ENCODE data around the gene HGD. TPM values are rescaled to one million over a fixed set of nuclear protein-coding genes. Genes with fewer than 3 reads are reported as not detected.

The HGD gene
- total and polyA plus RNA-seq, 4 donors: 1.8 to 2.6 (median 2.3) TPM

- no peak for DNase-seq
- no peak for TF ChIP-seq CTCF (IDR thresholded peaks at IDR 0.05; ENCODE audit: control extremely low read depth, extremely low read depth)
- Histone ChIP-seq H3K9ac (ENCODE audit: insufficient read depth in 1 of 2, low read length in 2 of 2) (no peak overlapping the region), H3K4me3 (no peak overlapping the region), H3K9me3 (ENCODE audit: control insufficient read depth in 4 of 4, insufficient read depth in 3 of 4, low read length in 3 of 4) (no peaks in the 10 kb centered on the region), H3K27ac (ENCODE audit: low read depth in 1 of 2, low read length in 1 of 2) (no peak overlapping the region), H3K36me3 (ENCODE audit: control insufficient read depth in 4 of 4, insufficient read depth in 4 of 4, low read length in 4 of 4) (peaks cover 12 to 17% (median 15%) of the 10 kb centered on the region in 4 donors), H3K4me1 (ENCODE audit: control insufficient read depth in 5 of 5, insufficient read depth in 5 of 5, low read length in 5 of 5) (peaks cover 0 to 25% (median 4%) of the 10 kb centered on the region in 5 donors), H3K27me3 (ENCODE audit: control insufficient read depth in 3 of 3, insufficient read depth in 3 of 3, low read length in 2 of 3) (no peaks in the 10 kb centered on the region)
- ATAC-seq (ENCODE audit: insufficient read depth, low FRiP score): no peak
- 95 to 96% methylated on average over 2 of the region's 2 CpGs for WGBS, 2 donors
Observed at GRCh38 chr3:120602682-120603081, 79.4 kb downstream of the HGD start.

DNA sequence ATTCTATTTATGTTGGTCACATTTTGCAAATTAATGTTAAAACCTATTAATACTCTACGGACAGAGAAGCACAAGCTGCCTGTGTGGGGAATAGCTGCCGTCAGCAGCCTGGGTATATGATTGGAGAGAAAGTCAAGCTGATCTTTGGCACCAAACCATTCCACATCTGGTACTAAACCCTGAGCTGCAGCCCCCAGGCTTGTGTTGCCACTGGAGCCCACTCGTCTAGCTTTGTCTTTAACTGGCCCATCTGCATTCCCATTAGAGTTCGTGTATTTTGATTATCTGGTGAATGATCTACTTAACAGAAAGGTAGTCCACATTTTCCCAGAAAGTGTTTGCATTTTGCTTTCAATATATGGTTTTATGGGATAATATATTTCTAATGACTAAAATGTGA lies 80.5 kb downstream of the HGD start:
- TF ChIP-seq CTCF (IDR thresholded peaks at IDR 0.05; ENCODE audit: control extremely low read depth, extremely low read depth): no peak
- no peak overlapping the region for H3K4me3 ChIP-seq
- no peaks in the 10 kb centered on the region for H3K9me3 ChIP-seq (ENCODE audit: control insufficient read depth in 4 of 4, insufficient read depth in 3 of 4, low read length in 3 of 4)
- H3K9ac ChIP-seq (ENCODE audit: insufficient read depth in 1 of 2, low read length in 2 of 2): no peak overlapping the region
- no peaks in the 10 kb centered on the region for H3K27me3 ChIP-seq (ENCODE audit: control insufficient read depth in 3 of 3, insufficient read depth in 3 of 3, low read length in 2 of 3)
- H3K27ac ChIP-seq (ENCODE audit: low read depth in 1 of 2, low read length in 1 of 2): no peak overlapping the region
- DNase-seq (no peak), ATAC-seq (ENCODE audit: insufficient read depth, low FRiP score) (no peak)
- 72 to 84% methylated on average over 4 of the region's 4 CpGs for WGBS, 2 donors
- H3K4me1 ChIP-seq (ENCODE audit: control insufficient read depth in 5 of 5, insufficient read depth in 5 of 5, low read length in 5 of 5): peaks cover 0 to 32% (median 12%) of the 10 kb centered on the region in 5 donors
- H3K36me3 ChIP-seq (ENCODE audit: control insufficient read depth in 4 of 4, insufficient read depth in 4 of 4, low read length in 4 of 4): peaks cover 12 to 17% (median 15%) of the 10 kb centered on the region in 4 donors

- ATAC-seq (ENCODE audit: insufficient read depth, low FRiP score) (no peak), DNase-seq (no peak)
- Histone ChIP-seq H3K36me3 (ENCODE audit: control insufficient read depth in 4 of 4, insufficient read depth in 4 of 4, low read length in 4 of 4) (peaks cover 12 to 17% (median 15%) of the 10 kb centered on the region in 4 donors), H3K4me1 (ENCODE audit: control insufficient read depth in 5 of 5, insufficient read depth in 5 of 5, low read length in 5 of 5) (peaks cover 0 to 29% (median 16%) of the 10 kb centered on the region in 5 donors), H3K27ac (ENCODE audit: low read depth in 1 of 2, low read length in 1 of 2) (peak overlapping the region in 1 of 2 donors; percentile 13), H3K27me3 (ENCODE audit: control insufficient read depth in 3 of 3, insufficient read depth in 3 of 3, low read length in 2 of 3) (no peaks in the 10 kb centered on the region), H3K9me3 (ENCODE audit: control insufficient read depth in 4 of 4, insufficient read depth in 3 of 4, low read length in 3 of 4) (no peaks in the 10 kb centered on the region), H3K4me3 (no peak overlapping the region), H3K9ac (ENCODE audit: insufficient read depth in 1 of 2, low read length in 2 of 2) (no peak overlapping the region)
- TF ChIP-seq CTCF (IDR thresholded peaks at IDR 0.05; ENCODE audit: control extremely low read depth, extremely low read depth): no peak
- WGBS, 2 donors: 80 to 84% methylated on average over 3 of the region's 3 CpGs
Observed at GRCh38 chr3:120599211-120599610, 82.8 kb downstream of the HGD start.

Data from lung (tissue), 12 donors.